ENCODE measurements around the gene GBP7. TPM values are rescaled to one million over a fixed set of nuclear protein-coding genes. Genes with fewer than 3 reads are reported as not detected.

Gene GBP7
- total and polyA plus RNA-seq, 2 donors from 2014 or later, result not detected

- Histone ChIP-seq H3K4me3 (ENCODE audit: low read length in 3 of 3) (peak overlapping the region in 2 of 3 donors; percentile 67 to 72), H3K9me3 (ENCODE audit: control insufficient read depth in 2 of 3, insufficient read depth in 1 of 3, low read length in 3 of 3) (no peaks in the 10 kb centered on the region), H3K36me3 (ENCODE audit: control insufficient read depth in 2 of 3, insufficient read depth in 3 of 3, low read length in 3 of 3) (no peaks in the 10 kb centered on the region), H3K9ac (ENCODE audit: low read length in 3 of 3) (peak overlapping the region in 2 of 3 donors; percentile 74 to 78), H3K27ac (ENCODE audit: low read depth in 2 of 2, low read length in 2 of 2) (peak overlapping the region; percentile 43 to 83), H3K27me3 (ENCODE audit: control insufficient read depth, insufficient read depth, low read length) (no peaks in the 10 kb centered on the region), H3K4me1 (ENCODE audit: control insufficient read depth in 2 of 3, insufficient read depth in 2 of 3, low read depth in 1 of 3, low read length in 3 of 3) (peaks cover 5 to 6% (median 6%) of the 10 kb centered on the region in 3 donors)
- intact Hi-C loops (cut with DNase I), result no loop called here
- DNase-seq (no peak), FAIRE-seq (no peak)
- TF ChIP-seq CTCF (IDR thresholded peaks at IDR 0.05; ENCODE audit: borderline replicate concordance, extremely low read depth, insufficient read depth), result no peak
These were observed 50.4 kb downstream of the GBP7 start for GRCh38 chr1:89125240-89125912.

GRCh38 chr1:89121641-89122040, 54.2 kb downstream of the GBP7 start:
- no peak overlapping the region for H3K4me3 ChIP-seq (ENCODE audit: low read length in 3 of 3)

GRCh38 chr1:89114662-89115061, 61.1 kb downstream of the GBP7 start:
- no peak overlapping the region for H3K27ac ChIP-seq (ENCODE audit: low read depth in 2 of 2, low read length in 2 of 2)
- H3K4me3 ChIP-seq (ENCODE audit: low read length in 3 of 3), result no peak overlapping the region
- H3K36me3 ChIP-seq (ENCODE audit: control insufficient read depth in 2 of 3, insufficient read depth in 3 of 3, low read length in 3 of 3), result peaks cover 0 to 7% (median 2%) of the 10 kb centered on the region in 3 donors
- H3K4me1 ChIP-seq (ENCODE audit: control insufficient read depth in 2 of 3, insufficient read depth in 2 of 3, low read depth in 1 of 3, low read length in 3 of 3), result no peaks in the 10 kb centered on the region
- H3K27me3 ChIP-seq (ENCODE audit: control insufficient read depth, insufficient read depth, low read length), result no peaks in the 10 kb centered on the region
- intact Hi-C loops (cut with DNase I), result no loop called here
- DNase-seq (no peak), FAIRE-seq (no peak)
- no peaks in the 10 kb centered on the region for H3K9me3 ChIP-seq (ENCODE audit: control insufficient read depth in 2 of 3, insufficient read depth in 1 of 3, low read length in 3 of 3)
- no peak overlapping the region for H3K9ac ChIP-seq (ENCODE audit: low read length in 3 of 3)
- no peak for TF ChIP-seq CTCF (IDR thresholded peaks at IDR 0.05; ENCODE audit: borderline replicate concordance, extremely low read depth, insufficient read depth)

More at GRCh38 chr1:89121641-89122040, 54.2 kb downstream of the GBP7 start:
- Histone ChIP-seq H3K4me1 (ENCODE audit: control insufficient read depth in 2 of 3, insufficient read depth in 2 of 3, low read depth in 1 of 3, low read length in 3 of 3) (peaks cover 0 to 2% (median 0%) of the 10 kb centered on the region in 3 donors), H3K27ac (ENCODE audit: low read depth in 2 of 2, low read length in 2 of 2) (no peak overlapping the region), H3K9me3 (ENCODE audit: control insufficient read depth in 2 of 3, insufficient read depth in 1 of 3, low read length in 3 of 3) (no peaks in the 10 kb centered on the region), H3K9ac (ENCODE audit: low read length in 3 of 3) (no peak overlapping the region), H3K36me3 (ENCODE audit: control insufficient read depth in 2 of 3, insufficient read depth in 3 of 3, low read length in 3 of 3) (peaks cover 0 to 10% (median 2%) of the 10 kb centered on the region in 3 donors), H3K27me3 (ENCODE audit: control insufficient read depth, insufficient read depth, low read length) (no peaks in the 10 kb centered on the region)
- DNase-seq (no peak), FAIRE-seq (no peak)
- TF ChIP-seq CTCF (IDR thresholded peaks at IDR 0.05; ENCODE audit: borderline replicate concordance, extremely low read depth, insufficient read depth), result no peak
- intact Hi-C loops (cut with DNase I), result no loop called here
